ENCODE results near the gene TBL1Y.
"Not testable (repeated sequence)": the region's sequence is repeated elsewhere in the genome, so short reads cannot be mapped to it uniquely, and the experiment has no call there.

The TBL1Y gene

DNA sequence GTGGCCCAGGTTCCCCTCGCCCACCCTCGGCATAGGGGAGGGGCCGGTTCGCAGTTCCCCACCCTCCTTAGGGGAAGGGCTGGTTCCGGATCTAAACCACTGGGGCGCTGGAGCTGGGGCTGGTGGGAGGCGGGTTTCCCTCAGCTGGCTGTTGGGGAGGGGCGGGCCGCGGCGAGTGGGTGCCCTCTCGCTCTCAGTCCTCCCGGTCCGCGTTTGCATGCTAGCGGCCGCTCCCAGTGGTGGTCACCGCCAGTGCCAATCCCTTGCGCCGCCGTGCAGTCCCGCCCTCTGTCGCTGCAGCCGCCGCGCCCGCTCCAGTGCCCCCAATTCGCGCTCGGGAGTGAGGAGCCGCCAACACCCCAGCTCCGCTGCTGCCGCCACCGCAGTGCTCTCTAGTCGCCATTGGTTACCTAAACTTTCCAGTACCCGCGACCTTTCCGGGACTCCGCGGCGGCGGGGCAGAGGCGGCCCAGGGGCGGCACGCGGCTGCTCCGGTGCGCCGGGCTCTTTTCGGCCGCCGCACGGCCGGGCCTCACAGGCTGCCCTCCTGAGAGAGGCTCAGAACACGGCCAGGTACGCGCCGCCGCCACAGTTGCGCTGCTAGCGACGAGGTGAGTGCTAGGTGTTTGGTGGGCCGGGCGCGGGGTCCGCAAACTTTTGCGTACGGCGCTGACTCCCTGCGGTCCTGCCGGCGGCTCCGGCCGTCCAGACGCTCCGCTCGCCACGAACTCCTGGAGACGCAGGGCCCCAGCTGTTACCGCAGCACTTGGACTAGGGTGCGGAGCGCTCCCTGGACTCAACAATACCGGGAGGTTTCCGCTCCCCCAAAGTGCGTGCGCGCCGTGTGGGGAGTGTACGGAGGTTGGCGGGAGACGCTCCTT, at the start of gene TBL1Y:
Gene TBL1Y, plus strand, starts transcription at position 326 of the 881 bp plus-strand sequence. CDS start 114,388 bp downstream, outside the sequence.
- no peak for DNase-seq

GRCh38 chrY:6894496-6894895, 16.0 kb upstream of the TBL1Y start:
- DNase-seq: no peak

GRCh38 chrY:6895236-6895635, 15.3 kb upstream of the TBL1Y start:
- no peak for DNase-seq

DNA sequence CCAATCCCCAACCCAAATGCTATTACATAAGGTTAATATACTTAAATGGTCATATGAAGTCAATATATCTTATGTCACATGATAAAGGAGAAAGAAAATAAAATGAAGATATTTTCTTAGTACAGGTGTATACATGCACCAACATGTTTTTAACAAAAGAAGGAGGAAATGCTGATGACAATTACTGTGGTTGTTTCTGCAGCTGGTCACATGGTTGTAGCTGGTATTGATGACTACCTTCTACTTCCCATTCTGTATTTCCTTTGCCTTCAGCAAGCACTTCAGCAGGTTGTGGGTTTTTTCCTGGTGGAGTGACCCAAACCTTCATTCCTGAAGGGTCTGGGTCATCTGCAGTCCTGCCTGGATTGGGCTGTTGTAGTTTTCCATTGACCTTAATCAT, 8.4 kb upstream of the TBL1Y start:
- not testable (repeated sequence) for DNase-seq

DNA sequence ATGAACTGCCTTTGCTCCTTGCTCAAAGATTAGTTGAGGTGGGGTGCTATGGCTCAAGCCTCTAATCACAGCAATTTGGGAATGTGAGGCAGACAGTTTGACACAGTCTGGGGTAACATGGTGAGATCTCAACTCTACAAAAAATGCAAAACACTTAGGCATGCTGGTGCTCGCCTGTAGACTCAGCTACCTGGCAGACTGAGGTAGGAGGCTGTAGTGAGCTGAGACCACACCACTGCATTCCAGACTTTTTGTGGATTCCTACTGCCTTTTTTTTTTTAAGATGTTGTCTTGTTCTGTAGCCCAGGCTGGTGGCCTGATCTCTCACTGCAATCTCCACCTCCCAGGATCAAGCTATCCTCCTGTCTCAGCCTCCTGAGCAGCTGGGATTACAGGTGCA, 2.9 kb upstream of the TBL1Y start:
- DNase-seq: no peak

DNA sequence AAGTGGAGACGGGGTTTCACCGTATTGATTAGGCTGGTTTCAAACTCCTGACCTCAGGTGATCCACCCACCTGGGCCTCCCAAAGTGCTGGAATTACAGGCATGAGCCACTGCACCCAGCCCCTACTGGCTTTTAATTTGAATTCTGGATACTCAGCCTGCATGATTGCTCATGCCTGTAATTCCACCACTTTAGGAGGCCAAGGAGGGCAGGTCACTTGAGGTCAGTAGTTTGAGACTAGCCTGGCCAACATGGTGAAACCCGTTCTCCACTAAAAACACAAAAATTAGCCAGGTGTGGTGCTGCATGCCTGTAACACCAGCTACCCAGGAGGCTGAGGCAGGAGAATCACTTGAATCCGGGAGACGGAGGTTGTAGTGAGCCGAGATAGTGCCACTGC, 2.5 kb upstream of the TBL1Y start:
- not testable (repeated sequence) for DNase-seq

GRCh38 chrY:6909118-6909521, 1.4 kb upstream of the TBL1Y start:
- no peak for DNase-seq

DNA sequence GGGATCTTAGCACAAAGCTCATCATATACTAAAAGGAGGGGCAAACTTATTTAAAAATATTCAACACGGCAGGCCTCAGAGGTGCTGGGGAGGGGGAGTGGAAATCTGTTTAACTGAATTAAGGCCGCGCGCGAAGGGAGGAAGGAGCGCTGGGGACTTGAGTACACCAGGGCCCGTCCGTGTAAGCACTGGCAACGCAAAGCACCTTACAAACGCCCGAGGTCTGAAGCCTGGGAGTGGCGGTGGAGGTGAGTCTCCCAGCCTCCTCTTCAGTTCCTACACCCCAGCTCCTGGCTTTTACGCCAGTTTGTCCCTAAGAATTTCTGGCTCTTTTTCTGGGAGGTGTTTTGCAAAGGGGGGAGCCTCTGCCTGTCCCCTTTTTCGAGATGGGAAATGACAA, 641 bp upstream of the TBL1Y start:
- DNase-seq: no peak

GRCh38 chrY:6911253-6911881, 870 bp downstream of the TBL1Y start, which contains the start of gene AMELY:
Gene AMELY (minus strand): TSS chrY:6911752. CDS start chrY:6872608, 39,144 bp downstream.
- no peak for DNase-seq

DNA sequence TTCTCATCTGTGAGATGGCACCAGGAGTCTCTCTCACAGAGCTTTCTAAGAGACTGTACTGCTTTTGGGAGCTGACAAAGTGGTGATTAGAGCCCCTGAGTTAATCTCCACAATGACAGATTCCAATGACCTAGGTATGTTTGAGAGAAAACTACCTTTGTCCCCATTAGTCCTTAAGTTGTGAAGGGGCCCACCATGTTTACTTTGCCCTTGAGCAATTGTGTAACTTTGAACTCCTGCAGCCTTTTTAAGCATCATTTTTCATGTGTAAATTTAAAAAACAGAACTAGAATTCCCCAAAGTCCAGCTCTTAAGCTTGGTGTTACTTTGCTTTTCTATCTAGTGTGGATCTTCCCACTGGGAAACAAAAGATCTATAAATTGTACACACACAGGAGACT, 2.9 kb downstream of the TBL1Y start:
- DNase-seq: no peak

GRCh38 chrY:6921061-6921460, 10.6 kb downstream of the TBL1Y start:
- DNase-seq: no peak

GRCh38 chrY:6928265-6928664, 17.8 kb downstream of the TBL1Y start:
- no peak for DNase-seq

DNA sequence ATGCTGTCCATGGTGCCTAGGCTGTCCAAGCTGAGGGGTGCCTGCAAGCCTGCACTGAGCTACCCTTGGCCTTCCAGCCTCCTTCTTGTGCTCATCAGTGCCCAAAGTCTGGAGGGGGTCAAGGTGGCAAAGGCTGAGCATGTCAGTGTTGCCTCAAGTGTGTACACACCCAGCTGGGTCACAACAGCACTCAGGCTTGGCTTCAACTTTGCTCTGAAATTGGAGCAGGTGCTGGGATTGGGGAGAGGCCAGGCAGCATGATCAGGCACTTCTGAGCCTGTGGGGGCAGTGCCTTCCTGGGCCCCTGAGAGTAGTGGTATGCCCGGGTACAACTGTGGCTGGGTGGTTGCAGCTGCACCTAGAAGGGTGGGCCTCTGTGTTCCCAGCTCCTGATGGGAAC, 18.7 kb downstream of the TBL1Y start:
- no peak for DNase-seq

- no peak for DNase-seq
These were observed 21.4 kb downstream of the TBL1Y start for GRCh38 chrY:6931779-6932396.

DNA sequence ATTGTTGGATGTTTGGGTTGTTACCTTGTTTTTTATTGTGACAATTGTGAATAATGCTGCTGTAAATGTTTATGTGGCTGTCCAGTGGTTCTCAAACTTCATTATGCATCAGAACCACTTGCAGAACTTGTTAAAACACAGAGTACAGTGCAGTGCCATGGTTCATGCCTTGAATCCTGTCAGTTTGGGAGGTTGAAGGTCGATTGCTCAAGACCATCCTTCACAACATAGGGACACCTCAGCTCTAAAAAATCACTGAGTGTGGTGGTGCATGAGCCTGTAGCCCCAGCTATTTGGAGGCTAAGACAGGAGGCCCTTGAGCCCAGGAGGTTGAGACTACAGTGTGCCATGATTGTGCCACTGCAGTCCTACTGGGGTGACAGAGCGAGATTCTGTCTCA, 25.0 kb downstream of the TBL1Y start:
- no peak for DNase-seq

DNA sequence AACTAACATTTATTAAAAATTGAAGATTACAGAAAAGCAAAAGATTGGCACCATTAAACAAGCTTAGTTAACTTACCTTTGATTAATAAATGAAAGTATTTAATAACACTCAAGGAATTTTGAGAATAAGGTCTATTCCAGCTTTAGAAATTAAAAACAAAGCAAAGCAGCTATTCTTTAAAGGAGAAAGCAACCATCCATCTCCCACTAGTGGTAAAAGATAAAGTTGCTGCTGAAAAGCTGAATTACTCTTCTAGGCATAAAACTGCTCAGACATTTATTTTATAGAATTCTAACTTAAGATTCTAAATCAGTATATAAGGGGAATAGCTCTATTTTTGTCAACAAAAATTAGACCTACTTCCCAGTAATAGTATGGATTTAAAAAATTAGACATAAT, 37.2 kb downstream of the TBL1Y start:
- DNase-seq: no peak

DNA sequence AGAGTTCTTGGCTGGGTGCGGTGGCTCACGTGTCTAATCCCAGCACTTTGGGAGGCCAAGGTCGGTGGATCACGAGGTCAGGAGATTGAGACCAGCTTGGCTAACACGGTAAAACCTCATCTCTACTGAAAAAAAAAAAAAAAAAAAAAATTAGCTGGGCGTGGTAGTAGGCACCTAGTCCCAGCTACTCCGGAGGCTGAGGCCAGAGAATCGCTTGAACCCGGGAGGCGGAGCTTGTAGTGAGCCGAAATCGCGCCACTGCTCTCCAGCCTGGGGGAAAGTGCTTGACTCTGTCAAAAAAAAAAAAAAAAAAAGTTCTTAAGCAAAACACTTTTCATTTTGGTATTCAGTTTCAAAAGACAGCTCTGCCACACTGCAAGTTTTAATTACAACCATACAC, 37.9 kb downstream of the TBL1Y start:
- DNase-seq: no peak

DNA sequence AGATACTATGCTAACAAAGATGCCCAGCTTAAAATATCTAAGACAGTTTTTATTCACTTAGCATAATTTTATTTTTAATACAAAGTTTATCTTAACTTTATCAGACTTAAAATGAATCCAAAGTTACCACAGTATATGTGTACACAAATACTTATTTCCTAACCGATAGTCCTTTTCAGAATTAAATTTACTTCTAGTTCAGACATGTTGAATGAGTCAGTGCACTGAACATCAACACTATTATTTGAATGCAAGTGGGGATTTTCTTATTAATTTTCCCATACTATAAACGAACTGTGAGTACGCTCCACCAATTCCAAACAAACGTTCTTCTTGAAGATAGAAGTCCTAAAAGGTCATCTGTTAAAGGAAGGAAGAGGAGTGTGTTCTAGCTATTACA, 39.5 kb downstream of the TBL1Y start:
- DNase-seq: no peak

DNA sequence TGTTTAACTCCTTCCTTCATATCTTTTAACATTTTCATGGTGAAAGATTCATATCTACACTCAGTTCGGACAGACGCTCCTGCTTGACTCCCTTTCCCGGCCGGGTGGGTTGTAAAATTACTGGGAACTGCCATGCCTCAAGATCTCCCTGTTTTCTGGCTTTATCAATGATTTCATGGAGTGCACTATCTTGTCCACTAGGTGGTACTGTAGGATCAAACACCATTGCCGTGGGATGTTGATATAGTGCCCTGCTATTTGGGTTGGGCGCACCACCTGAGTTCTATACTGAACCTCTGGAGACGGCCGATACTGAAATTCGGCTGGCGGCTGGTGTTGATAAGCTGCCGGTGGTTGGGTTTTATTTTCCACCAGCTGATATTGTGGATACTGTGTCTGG, 54.2 kb downstream of the TBL1Y start:
- DNase-seq: peak in 1 of 2 donors; percentile 6

- no peak for DNase-seq
These were observed 56.0 kb downstream of the TBL1Y start for GRCh38 chrY:6966521-6966920.

DNA sequence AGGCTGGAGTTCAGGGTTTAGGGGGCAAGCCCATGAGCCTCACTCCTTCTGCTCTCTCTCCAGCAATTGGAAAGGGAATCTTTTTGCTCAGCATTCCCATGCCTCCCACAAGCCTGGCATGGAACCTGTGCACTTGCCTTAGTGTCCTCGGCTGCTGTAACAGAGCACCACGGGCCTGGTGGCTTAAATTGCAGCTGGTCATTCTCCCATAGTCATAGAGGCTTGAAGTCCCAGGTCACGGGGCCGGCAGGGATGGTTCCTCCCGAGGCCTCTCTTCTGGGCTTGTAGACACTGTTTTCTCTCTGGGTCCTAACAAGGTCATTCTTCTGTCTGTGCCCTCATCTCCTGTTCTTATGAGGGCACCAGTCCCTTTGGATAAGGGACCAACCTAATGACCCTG, 57.2 kb downstream of the TBL1Y start:
- no peak for DNase-seq

GRCh38 chrY:6968191-6968590, 57.7 kb downstream of the TBL1Y start:
- no peak for DNase-seq

- DNase-seq: no peak
These were observed 61.9 kb downstream of the TBL1Y start for GRCh38 chrY:6972271-6972887.

Measured in activated CD4-positive, alpha-beta T cell treated with anti-CD3 and anti-CD28 coated beads for 4 hours (primary cell).